Mammary epithelial cell (primary cell): ENCODE measurements around the gene BCL11A.

ENCODE experiments used
- EZH2 ChIP-seq: IDR thresholded peaks from 2 replicates; pipeline ENCODE4 v1.6.1; 2012; ENCODE audit warnings: low read length, inconsistent platforms, borderline replicate concordance
- TF ChIP-seq, protein P1 (sequence below), 2 donors: IDR thresholded peaks in 1 of 2; conservative IDR thresholded peaks in 1 of 2; 2 replicates each; pipeline ENCODE4 v1.5.1; 2011 to 2012; ENCODE audit warnings: inconsistent platforms in 2 of 2, low read length in 2 of 2, mild to moderate bottlenecking in 2 of 2, control low read depth in 1 of 2, low read depth in 1 of 2; ENCODE audit not compliant: insufficient read depth in 1 of 2; ENCODE audit errors: extremely low read depth in 1 of 2

DNA sequence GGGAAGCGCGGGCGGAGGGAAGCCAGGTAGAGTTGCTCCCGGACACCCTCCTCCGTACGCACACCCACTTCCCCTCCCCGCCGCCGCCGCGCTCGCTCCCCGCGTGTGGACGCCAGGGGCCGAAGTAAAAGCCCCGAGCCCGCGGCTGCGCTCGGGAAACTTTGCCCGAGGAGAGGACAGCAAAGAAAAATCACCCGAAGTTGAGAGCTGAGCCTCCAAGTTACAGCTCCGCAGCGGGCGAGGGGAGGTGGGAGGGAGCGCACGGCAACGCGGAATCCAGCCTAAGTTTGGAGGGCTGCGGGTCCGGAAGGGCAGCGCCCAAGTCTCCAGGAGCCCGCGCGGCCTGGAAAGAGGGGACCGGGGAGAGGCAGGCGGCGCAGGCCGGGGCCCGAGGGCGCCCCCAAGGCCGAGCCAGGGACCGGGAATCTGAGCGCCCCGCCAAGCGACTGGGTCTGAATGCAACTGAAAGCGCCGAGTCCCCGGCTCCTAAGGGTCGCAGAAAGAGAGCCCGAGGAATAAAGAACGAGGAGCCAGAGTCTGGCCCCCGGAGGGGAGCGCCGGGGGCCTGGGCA is 706 bp upstream of the BCL11A start:
- TF ChIP-seq EZH2: no peak
- TF ChIP-seq, protein P1, sequence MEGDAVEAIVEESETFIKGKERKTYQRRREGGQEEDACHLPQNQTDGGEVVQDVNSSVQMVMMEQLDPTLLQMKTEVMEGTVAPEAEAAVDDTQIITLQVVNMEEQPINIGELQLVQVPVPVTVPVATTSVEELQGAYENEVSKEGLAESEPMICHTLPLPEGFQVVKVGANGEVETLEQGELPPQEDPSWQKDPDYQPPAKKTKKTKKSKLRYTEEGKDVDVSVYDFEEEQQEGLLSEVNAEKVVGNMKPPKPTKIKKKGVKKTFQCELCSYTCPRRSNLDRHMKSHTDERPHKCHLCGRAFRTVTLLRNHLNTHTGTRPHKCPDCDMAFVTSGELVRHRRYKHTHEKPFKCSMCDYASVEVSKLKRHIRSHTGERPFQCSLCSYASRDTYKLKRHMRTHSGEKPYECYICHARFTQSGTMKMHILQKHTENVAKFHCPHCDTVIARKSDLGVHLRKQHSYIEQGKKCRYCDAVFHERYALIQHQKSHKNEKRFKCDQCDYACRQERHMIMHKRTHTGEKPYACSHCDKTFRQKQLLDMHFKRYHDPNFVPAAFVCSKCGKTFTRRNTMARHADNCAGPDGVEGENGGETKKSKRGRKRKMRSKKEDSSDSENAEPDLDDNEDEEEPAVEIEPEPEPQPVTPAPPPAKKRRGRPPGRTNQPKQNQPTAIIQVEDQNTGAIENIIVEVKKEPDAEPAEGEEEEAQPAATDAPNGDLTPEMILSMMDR (conservative IDR thresholded peaks at IDR 0.05 in 1 of 2, IDR thresholded peaks at IDR 0.05 in 1 of 2; ENCODE audit: extremely low read depth in 1 of 2, insufficient read depth in 1 of 2, low read depth in 1 of 2, low read length in 2 of 2): peak in 1 of 2 donors; percentile 2
